OCI-LY1 (cell line): ENCODE measurements around the gene ABHD1.

ENCODE experiments used
- CTCF ChIP-seq: fragments of 200-600 bp; sonication (generic), shearing (Covaris generic); IDR thresholded peaks from 2 replicates; pipeline ENCODE4 v1.5.1; 2017; ENCODE audit warnings: mild to moderate bottlenecking, antibody characterized with exemption, low read length, moderate library complexity, mixed read lengths
- EZH2 ChIP-seq: fragments of 200-600 bp; sonication (generic), shearing (Covaris generic); IDR thresholded peaks from 2 replicates; pipeline ENCODE4 v1.8.0; 2017; ENCODE audit warnings: borderline replicate concordance, mixed run types, mild to moderate bottlenecking, antibody characterized with exemption, low read length, moderate library complexity, mixed read lengths

- TF ChIP-seq CTCF (no peak), EZH2 (no peak)
Observed at GRCh38 chr2:27175330-27175729, 51.7 kb downstream of the ABHD1 start.
